ENCODE data around the gene PRR11.

GRCh38 chr17:59141860-59142259 is 13.7 kb upstream of the PRR11 start:
- TF ChIP-seq CTCF (IDR thresholded peaks at IDR 0.05), result no peak
- TF ChIP-seq SIN3A (IDR thresholded peaks at IDR 0.05; ENCODE audit: borderline replicate concordance, insufficient read depth, low read depth, low read length), result no peak
- TF ChIP-seq POLR2AphosphoS5 (IDR thresholded peaks at IDR 0.05; ENCODE audit: low read depth, low read length), result no peak
- TF ChIP-seq, protein P1, sequence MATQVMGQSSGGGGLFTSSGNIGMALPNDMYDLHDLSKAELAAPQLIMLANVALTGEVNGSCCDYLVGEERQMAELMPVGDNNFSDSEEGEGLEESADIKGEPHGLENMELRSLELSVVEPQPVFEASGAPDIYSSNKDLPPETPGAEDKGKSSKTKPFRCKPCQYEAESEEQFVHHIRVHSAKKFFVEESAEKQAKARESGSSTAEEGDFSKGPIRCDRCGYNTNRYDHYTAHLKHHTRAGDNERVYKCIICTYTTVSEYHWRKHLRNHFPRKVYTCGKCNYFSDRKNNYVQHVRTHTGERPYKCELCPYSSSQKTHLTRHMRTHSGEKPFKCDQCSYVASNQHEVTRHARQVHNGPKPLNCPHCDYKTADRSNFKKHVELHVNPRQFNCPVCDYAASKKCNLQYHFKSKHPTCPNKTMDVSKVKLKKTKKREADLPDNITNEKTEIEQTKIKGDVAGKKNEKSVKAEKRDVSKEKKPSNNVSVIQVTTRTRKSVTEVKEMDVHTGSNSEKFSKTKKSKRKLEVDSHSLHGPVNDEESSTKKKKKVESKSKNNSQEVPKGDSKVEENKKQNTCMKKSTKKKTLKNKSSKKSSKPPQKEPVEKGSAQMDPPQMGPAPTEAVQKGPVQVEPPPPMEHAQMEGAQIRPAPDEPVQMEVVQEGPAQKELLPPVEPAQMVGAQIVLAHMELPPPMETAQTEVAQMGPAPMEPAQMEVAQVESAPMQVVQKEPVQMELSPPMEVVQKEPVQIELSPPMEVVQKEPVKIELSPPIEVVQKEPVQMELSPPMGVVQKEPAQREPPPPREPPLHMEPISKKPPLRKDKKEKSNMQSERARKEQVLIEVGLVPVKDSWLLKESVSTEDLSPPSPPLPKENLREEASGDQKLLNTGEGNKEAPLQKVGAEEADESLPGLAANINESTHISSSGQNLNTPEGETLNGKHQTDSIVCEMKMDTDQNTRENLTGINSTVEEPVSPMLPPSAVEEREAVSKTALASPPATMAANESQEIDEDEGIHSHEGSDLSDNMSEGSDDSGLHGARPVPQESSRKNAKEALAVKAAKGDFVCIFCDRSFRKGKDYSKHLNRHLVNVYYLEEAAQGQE (IDR thresholded peaks at IDR 0.05; ENCODE audit: insufficient read depth in 1 of 2, low read depth in 2 of 2, low read length in 1 of 2), result no peak
